WI38 (cell line): ENCODE data around the gene GRIN2D.

ENCODE experiments used
- H3K4me3 ChIP-seq: 2 replicates; pipeline ENCODE4 v1.5.1; 2011; ENCODE audit warnings: low read depth, mild to moderate bottlenecking, control low read depth, low read length
- TF ChIP-seq, protein P1 (sequence below): IDR thresholded peaks from 2 replicates; pipeline ENCODE4 v1.5.1; 2012; ENCODE audit warnings: low read depth, mild to moderate bottlenecking, control low read depth, low read length

GRIN2D gene

GRCh38 chr19:48433337-48433736 lies 39.9 kb downstream of the GRIN2D start:
- H3K4me3 ChIP-seq, result no peak overlapping the region
- TF ChIP-seq, protein P1, sequence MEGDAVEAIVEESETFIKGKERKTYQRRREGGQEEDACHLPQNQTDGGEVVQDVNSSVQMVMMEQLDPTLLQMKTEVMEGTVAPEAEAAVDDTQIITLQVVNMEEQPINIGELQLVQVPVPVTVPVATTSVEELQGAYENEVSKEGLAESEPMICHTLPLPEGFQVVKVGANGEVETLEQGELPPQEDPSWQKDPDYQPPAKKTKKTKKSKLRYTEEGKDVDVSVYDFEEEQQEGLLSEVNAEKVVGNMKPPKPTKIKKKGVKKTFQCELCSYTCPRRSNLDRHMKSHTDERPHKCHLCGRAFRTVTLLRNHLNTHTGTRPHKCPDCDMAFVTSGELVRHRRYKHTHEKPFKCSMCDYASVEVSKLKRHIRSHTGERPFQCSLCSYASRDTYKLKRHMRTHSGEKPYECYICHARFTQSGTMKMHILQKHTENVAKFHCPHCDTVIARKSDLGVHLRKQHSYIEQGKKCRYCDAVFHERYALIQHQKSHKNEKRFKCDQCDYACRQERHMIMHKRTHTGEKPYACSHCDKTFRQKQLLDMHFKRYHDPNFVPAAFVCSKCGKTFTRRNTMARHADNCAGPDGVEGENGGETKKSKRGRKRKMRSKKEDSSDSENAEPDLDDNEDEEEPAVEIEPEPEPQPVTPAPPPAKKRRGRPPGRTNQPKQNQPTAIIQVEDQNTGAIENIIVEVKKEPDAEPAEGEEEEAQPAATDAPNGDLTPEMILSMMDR, result no peak

DNA sequence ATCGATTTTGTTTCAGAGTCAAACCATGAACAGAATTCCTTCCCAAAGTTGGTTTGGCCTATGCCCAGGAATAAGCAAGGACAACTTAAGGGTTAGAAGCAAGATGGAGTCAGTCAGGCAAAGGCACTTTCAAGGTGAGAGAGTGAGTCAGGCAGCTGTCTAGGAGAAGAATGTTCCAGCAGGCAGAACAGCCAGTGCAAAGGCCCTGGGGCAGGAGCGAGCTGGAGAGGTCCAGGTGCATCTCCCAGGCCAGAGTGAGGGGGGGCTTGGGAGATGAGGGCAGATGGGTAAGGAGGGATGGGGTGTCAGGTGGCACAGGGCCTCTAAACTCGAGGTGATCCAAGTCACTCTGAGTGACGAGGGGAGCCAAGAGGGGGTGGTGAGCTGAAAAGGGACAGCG lies 43.1 kb downstream of the GRIN2D start:
- TF ChIP-seq, protein P1, result no peak
- H3K4me3 ChIP-seq, result no peak overlapping the region

GRCh38 chr19:48441360-48442050 lies 48.0 kb downstream of the GRIN2D start:
- TF ChIP-seq, protein P1, result no peak
- H3K4me3 ChIP-seq, result no peak overlapping the region

GRCh38 chr19:48442116-48443035 lies 48.9 kb downstream of the GRIN2D start:
- TF ChIP-seq, protein P1, result no peak
- no peak overlapping the region for H3K4me3 ChIP-seq

- TF ChIP-seq, protein P1, result no peak
- H3K4me3 ChIP-seq, result no peak overlapping the region
Observed at GRCh38 chr19:48443256-48443655, 49.8 kb downstream of the GRIN2D start.
